ENCODE data around the gene CCDC47. TPM values are rescaled to one million over a fixed set of nuclear protein-coding genes. Genes with fewer than 3 reads are reported as not detected.
"Not testable (repeated sequence)": the region's sequence is repeated elsewhere in the genome, so short reads cannot be mapped to it uniquely, and the experiment has no call there.

The CCDC47 gene
- total RNA-seq, 1 donor, result 38.9 TPM

- no peaks in the 10 kb centered on the region for H3K27me3 ChIP-seq (ENCODE audit: insufficient read depth, low read length)
- peaks cover 29% of the 10 kb centered on the region for H3K4me1 ChIP-seq (ENCODE audit: insufficient read depth, low read length)
These were observed 8.7 kb downstream of the CCDC47 start for GRCh38 chr17:63764716-63765115.

GRCh38 chr17:63762161-63763078 lies 11.0 kb downstream of the CCDC47 start:
- Histone ChIP-seq H3K27me3 (ENCODE audit: insufficient read depth, low read length) (no peaks in the 10 kb centered on the region), H3K4me3 (ENCODE audit: low read length) (no peak overlapping the region), H3K4me1 (ENCODE audit: insufficient read depth, low read length) (peaks cover 33% of the 10 kb centered on the region), H3K9me3 (ENCODE audit: low read depth, low read length) (no peaks in the 10 kb centered on the region)

More at GRCh38 chr17:63764716-63765115, 8.7 kb downstream of the CCDC47 start:
- H3K9me3 ChIP-seq (ENCODE audit: low read depth, low read length), result no peaks in the 10 kb centered on the region
- no peak overlapping the region for H3K4me3 ChIP-seq (ENCODE audit: low read length)

GRCh38 chr17:63760771-63761539 lies 12.4 kb downstream of the CCDC47 start:
- no peaks in the 10 kb centered on the region for H3K9me3 ChIP-seq (ENCODE audit: low read depth, low read length)
- peaks cover 40% of the 10 kb centered on the region for H3K4me1 ChIP-seq (ENCODE audit: insufficient read depth, low read length)
- no peak overlapping the region for H3K4me3 ChIP-seq (ENCODE audit: low read length)
- H3K27me3 ChIP-seq (ENCODE audit: insufficient read depth, low read length), result no peaks in the 10 kb centered on the region

- Histone ChIP-seq H3K9me3 (ENCODE audit: low read depth, low read length) (no peaks in the 10 kb centered on the region), H3K4me3 (ENCODE audit: low read length) (no peak overlapping the region), H3K27me3 (ENCODE audit: insufficient read depth, low read length) (no peaks in the 10 kb centered on the region)
These were observed 15.0 kb downstream of the CCDC47 start for GRCh38 chr17:63758428-63758827.

GRCh38 chr17:63754046-63754445 lies 19.4 kb downstream of the CCDC47 start:
- H3K4me1 ChIP-seq (ENCODE audit: insufficient read depth, low read length), result peaks cover 39% of the 10 kb centered on the region
- no peaks in the 10 kb centered on the region for H3K9me3 ChIP-seq (ENCODE audit: low read depth, low read length)
- H3K4me3 ChIP-seq (ENCODE audit: low read length), result no peak overlapping the region
- H3K27me3 ChIP-seq (ENCODE audit: insufficient read depth, low read length), result no peaks in the 10 kb centered on the region

More at GRCh38 chr17:63758428-63758827, 15.0 kb downstream of the CCDC47 start:
- H3K4me1 ChIP-seq (ENCODE audit: insufficient read depth, low read length), result peaks cover 44% of the 10 kb centered on the region

- peaks cover 39% of the 10 kb centered on the region for H3K4me1 ChIP-seq (ENCODE audit: insufficient read depth, low read length)
- H3K4me3 ChIP-seq (ENCODE audit: low read length), result no peak overlapping the region
- H3K9me3 ChIP-seq (ENCODE audit: low read depth, low read length), result no peaks in the 10 kb centered on the region
- H3K27me3 ChIP-seq (ENCODE audit: insufficient read depth, low read length), result no peaks in the 10 kb centered on the region
These were observed 20.2 kb downstream of the CCDC47 start for GRCh38 chr17:63753215-63753614.

GRCh38 chr17:63752707-63753106 lies 20.7 kb downstream of the CCDC47 start:
- Histone ChIP-seq H3K4me1 (ENCODE audit: insufficient read depth, low read length) (peaks cover 37% of the 10 kb centered on the region), H3K27me3 (ENCODE audit: insufficient read depth, low read length) (no peaks in the 10 kb centered on the region), H3K4me3 (ENCODE audit: low read length) (no peak overlapping the region), H3K9me3 (ENCODE audit: low read depth, low read length) (no peaks in the 10 kb centered on the region)

- H3K27me3 ChIP-seq (ENCODE audit: insufficient read depth, low read length), result no peaks in the 10 kb centered on the region
- no peaks in the 10 kb centered on the region for H3K9me3 ChIP-seq (ENCODE audit: low read depth, low read length)
- H3K4me1 ChIP-seq (ENCODE audit: insufficient read depth, low read length), result peaks cover 29% of the 10 kb centered on the region
- H3K4me3 ChIP-seq (ENCODE audit: low read length), result no peak overlapping the region
These were observed 21.6 kb downstream of the CCDC47 start for GRCh38 chr17:63751806-63752205.

GRCh38 chr17:63741408-63742173 lies 31.8 kb downstream of the CCDC47 start, which contains the start of gene STRADA:
STRADA (minus strand) TSS chr17:63741799; CDS start chr17:63728369, 13,430 bp downstream.
- peaks cover 28% of the 10 kb centered on the region for H3K4me1 ChIP-seq (ENCODE audit: insufficient read depth, low read length)
- no peaks in the 10 kb centered on the region for H3K9me3 ChIP-seq (ENCODE audit: low read depth, low read length)
- peak within 1 kb of the TSS; percentile 89 for H3K4me3 ChIP-seq (ENCODE audit: low read length)
- H3K27me3 ChIP-seq (ENCODE audit: insufficient read depth, low read length), result no peaks in the 10 kb centered on the region

GRCh38 chr17:63741143-63741407 lies 32.3 kb downstream of the CCDC47 start:
- H3K4me3 ChIP-seq (ENCODE audit: low read length), result peak overlapping the region; percentile 89
- no peaks in the 10 kb centered on the region for H3K9me3 ChIP-seq (ENCODE audit: low read depth, low read length)
- no peaks in the 10 kb centered on the region for H3K27me3 ChIP-seq (ENCODE audit: insufficient read depth, low read length)
- H3K4me1 ChIP-seq (ENCODE audit: insufficient read depth, low read length), result peaks cover 26% of the 10 kb centered on the region

GRCh38 chr17:63740464-63741142 lies 32.8 kb downstream of the CCDC47 start:
- H3K4me3 ChIP-seq (ENCODE audit: low read length), result peak overlapping the region; percentile 89
- no peaks in the 10 kb centered on the region for H3K27me3 ChIP-seq (ENCODE audit: insufficient read depth, low read length)
- H3K9me3 ChIP-seq (ENCODE audit: low read depth, low read length), result no peaks in the 10 kb centered on the region
- H3K4me1 ChIP-seq (ENCODE audit: insufficient read depth, low read length), result peaks cover 26% of the 10 kb centered on the region

GRCh38 chr17:63735691-63736090 lies 37.7 kb downstream of the CCDC47 start:
- Histone ChIP-seq H3K27me3 (ENCODE audit: insufficient read depth, low read length) (no peaks in the 10 kb centered on the region), H3K4me1 (ENCODE audit: insufficient read depth, low read length) (peaks cover 7% of the 10 kb centered on the region), H3K9me3 (ENCODE audit: low read depth, low read length) (no peaks in the 10 kb centered on the region), H3K4me3 (ENCODE audit: low read length) (no peak overlapping the region)

- H3K9me3 ChIP-seq (ENCODE audit: low read depth, low read length), result no peaks in the 10 kb centered on the region
- H3K27me3 ChIP-seq (ENCODE audit: insufficient read depth, low read length), result no peaks in the 10 kb centered on the region
- no peak overlapping the region for H3K4me3 ChIP-seq (ENCODE audit: low read length)
- H3K4me1 ChIP-seq (ENCODE audit: insufficient read depth, low read length), result no peaks in the 10 kb centered on the region
These were observed 51.0 kb downstream of the CCDC47 start for GRCh38 chr17:63722403-63722802.

- not testable (repeated sequence) for H3K27me3 ChIP-seq (ENCODE audit: insufficient read depth, low read length); H3K4me1 ChIP-seq (ENCODE audit: insufficient read depth, low read length); H3K9me3 ChIP-seq (ENCODE audit: low read depth, low read length); H3K4me3 ChIP-seq (ENCODE audit: low read length)
These were observed 53.2 kb downstream of the CCDC47 start for GRCh38 chr17:63720194-63720593.

Data from mononuclear cell (primary cell).